Measurements from ENCODE around the gene GGA3. TPM values are rescaled to one million over a fixed set of nuclear protein-coding genes. Genes with fewer than 3 reads are reported as not detected.

The GGA3 gene
- total and polyA plus RNA-seq, 2 experiments from 2014 or later = 22.5 to 54.3 TPM

GRCh38 chr17:75241996-75242460, 19.4 kb downstream of the GGA3 start (continued):
- TF ChIP-seq EZH2phosphoT487 (IDR thresholded peaks at IDR 0.05; ENCODE audit: unreplicated experiment) (no peak), CREB1 (CRISPR knock-in tag; IDR thresholded peaks at IDR 0.05; ENCODE audit: low read depth) (no peak)
- TF ChIP-seq, protein P1, sequence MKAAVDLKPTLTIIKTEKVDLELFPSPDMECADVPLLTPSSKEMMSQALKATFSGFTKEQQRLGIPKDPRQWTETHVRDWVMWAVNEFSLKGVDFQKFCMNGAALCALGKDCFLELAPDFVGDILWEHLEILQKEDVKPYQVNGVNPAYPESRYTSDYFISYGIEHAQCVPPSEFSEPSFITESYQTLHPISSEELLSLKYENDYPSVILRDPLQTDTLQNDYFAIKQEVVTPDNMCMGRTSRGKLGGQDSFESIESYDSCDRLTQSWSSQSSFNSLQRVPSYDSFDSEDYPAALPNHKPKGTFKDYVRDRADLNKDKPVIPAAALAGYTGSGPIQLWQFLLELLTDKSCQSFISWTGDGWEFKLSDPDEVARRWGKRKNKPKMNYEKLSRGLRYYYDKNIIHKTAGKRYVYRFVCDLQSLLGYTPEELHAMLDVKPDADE (IDR thresholded peaks at IDR 0.05) = no peak

GRCh38 chr17:75241502-75241901, 19.9 kb downstream of the GGA3 start:
- Histone ChIP-seq H3K9me2 (ENCODE audit: insufficient read depth) (no peaks in the 10 kb centered on the region), H4K20me1 (replicated peaks; ENCODE audit: insufficient read depth) (peaks cover 4% of the 10 kb centered on the region; the same call in 1 of the 2 replicates), H3K27me3 (ENCODE audit: insufficient read depth) (no peaks in the 10 kb centered on the region), H3K4me1 (ENCODE audit: insufficient read depth) (no peaks in the 10 kb centered on the region), H3F3A (replicated peaks; ENCODE audit: low read depth) (peaks cover 26% of the 10 kb centered on the region), H2AFZ (no peak overlapping the region), H3K4me2 (no peak overlapping the region), H3K79me2 (replicated peaks; ENCODE audit: insufficient read depth) (no peaks in the 10 kb centered on the region), H3K36me3 (ENCODE audit: insufficient read depth) (peaks cover 14% of the 10 kb centered on the region; the same call in 1 of the 2 replicates), H3K27ac (ENCODE audit: low read depth) (no peak overlapping the region), H3K4me3 (no peak overlapping the region)
- no peak for DNase-seq (ENCODE audit: low spot score)
- Mint-ChIP-seq H3K27me3 (ENCODE audit: insufficient read depth, low read depth, poor library complexity) (peaks cover 22% of the 10 kb centered on the region), H3K4me1 (peaks cover 10% of the 10 kb centered on the region; the same call in 2 of the 3 replicates), H3K4me3 (no peak overlapping the region), H3K36me3 (ENCODE audit: low read depth) (peaks cover 78% of the 10 kb centered on the region), H3K9me3 (no peaks in the 10 kb centered on the region), H3K27ac (no peak overlapping the region; the same call in 1 of the 2 replicates)
- ATAC-seq = no peak
- TF ChIP-seq NANOG (IDR thresholded peaks at IDR 0.05; ENCODE audit: borderline replicate concordance) (no peak), CTCF (conservative IDR thresholded peaks at IDR 0.05; ENCODE audit: low read depth in 2 of 2) (no peak), EZH2 (IDR thresholded peaks at IDR 0.05; ENCODE audit: low read depth, unreplicated experiment) (no peak)
- TF ChIP-seq, protein P1 (IDR thresholded peaks at IDR 0.05) = no peak

DNA sequence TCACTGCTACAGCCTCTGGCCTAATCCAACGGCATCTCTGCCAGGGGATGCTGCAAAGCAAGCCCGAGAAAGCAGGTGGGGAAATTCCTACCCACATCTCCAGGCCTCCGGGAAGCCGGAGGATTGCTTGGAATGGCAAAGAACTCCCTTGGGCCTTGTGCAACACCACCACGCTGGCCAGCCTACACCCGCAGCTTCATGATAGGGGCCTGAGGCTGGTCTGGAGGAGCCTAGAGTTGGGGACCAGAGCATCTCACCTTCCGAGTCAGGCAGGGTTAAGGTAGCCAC, 20.3 kb downstream of the GGA3 start:
- peaks cover 10% of the 10 kb centered on the region; the same call in 2 of the 3 replicates for H3K4me1 Mint-ChIP-seq
- TF ChIP-seq ZNF114 (CRISPR knock-in tag; IDR thresholded peaks at IDR 0.05) = no peak
- TF ChIP-seq STAT1 (IDR thresholded peaks at IDR 0.05; ENCODE audit: unreplicated experiment) = no peak
- no peak for TF ChIP-seq EZH2phosphoT487 (IDR thresholded peaks at IDR 0.05; ENCODE audit: unreplicated experiment)
- no peak for TF ChIP-seq EZH2 (IDR thresholded peaks at IDR 0.05; ENCODE audit: low read depth, unreplicated experiment)
- TF ChIP-seq JUNB (IDR thresholded peaks at IDR 0.05; ENCODE audit: unreplicated experiment) = no peak
- no peak for TF ChIP-seq POLR2AphosphoS5 (IDR thresholded peaks at IDR 0.05; ENCODE audit: low read depth)
- TF ChIP-seq CTCF (conservative IDR thresholded peaks at IDR 0.05; ENCODE audit: low read depth in 2 of 2) = no peak
- no peak for TF ChIP-seq NANOG (IDR thresholded peaks at IDR 0.05; ENCODE audit: borderline replicate concordance)

More for the DNA sequence above, 20.3 kb downstream of the GGA3 start:
- Mint-ChIP-seq H3K27ac (no peak overlapping the region), H3K4me3 (no peak overlapping the region), H3K9me3 (no peaks in the 10 kb centered on the region), H3K36me3 (ENCODE audit: low read depth) (peaks cover 79% of the 10 kb centered on the region), H3K27me3 (ENCODE audit: insufficient read depth, low read depth, poor library complexity) (peaks cover 22% of the 10 kb centered on the region)
- Histone ChIP-seq H3K9me2 (ENCODE audit: insufficient read depth) (no peaks in the 10 kb centered on the region), H3K27ac (ENCODE audit: low read depth) (0 out of 2 replicates have a peak overlapping the region, but pooled peaks have one; percentile 39), H3K4me3 (no peak overlapping the region), H2AFZ (no peak overlapping the region), H3K27me3 (ENCODE audit: insufficient read depth) (no peaks in the 10 kb centered on the region), H3K4me1 (ENCODE audit: insufficient read depth) (no peaks in the 10 kb centered on the region), H3K4me2 (no peak overlapping the region), H3F3A (replicated peaks; ENCODE audit: low read depth) (peaks cover 26% of the 10 kb centered on the region), H3K79me2 (replicated peaks; ENCODE audit: insufficient read depth) (no peaks in the 10 kb centered on the region), H4K20me1 (replicated peaks; ENCODE audit: insufficient read depth) (peaks cover 4% of the 10 kb centered on the region; the same call in 1 of the 2 replicates), H3K36me3 (ENCODE audit: insufficient read depth) (peaks cover 15% of the 10 kb centered on the region; the same call in 1 of the 2 replicates)
- ATAC-seq (no peak), DNase-seq (ENCODE audit: low spot score) (no peak)

All from GM23338 (cell line).